Common myeloid progenitor, CD34-positive (primary cell): ENCODE results near the gene CASKIN2.
"Not testable (repeated sequence)": the region's sequence is repeated elsewhere in the genome, so short reads cannot be mapped to it uniquely, and the experiment has no call there.

ENCODE experiments used
- CTCF ChIA-PET: fragments of 350-600 bp; sonication (Branson Sonifier 250); formaldehyde crosslinking; loops from one replicate; lab custom pipeline; 2021; ENCODE audit warnings: antibody characterized with exemption; lab: Charles Lee
- POLR2A ChIA-PET: fragments of 350-600 bp; sonication (Branson Sonifier 250); formaldehyde crosslinking; loops from one replicate; lab custom pipeline; 2021; ENCODE audit warnings: antibody characterized with exemption; lab: Charles Lee
- DNase-seq, 3 donors: peaks; one replicate each; pipeline versions ENCODE4 v3.0.0 to v3.0.0-alpha.2; 2013
- H3K27ac ChIP-seq, 2 experiments: 1 replicate in 1 of 2; 2 replicates in 1 of 2; pipeline ENCODE4 v1.7.0; 2013; ENCODE audit warnings: inconsistent platforms in 2 of 2, low read length in 2 of 2, mild to moderate bottlenecking in 2 of 2, low read depth in 1 of 2, moderate library complexity in 1 of 2; ENCODE audit not compliant: severe bottlenecking in 2 of 2, insufficient read depth in 1 of 2, poor library complexity in 1 of 2
- H3K27me3 ChIP-seq, 5 experiments: replicated peaks in 2 of 5; 1 replicate in 3 of 5; 2 replicates in 2 of 5; pipeline versions ENCODE4 v1.6.1 to v1.7.0; 2013; ENCODE audit warnings: low read length in 4 of 5, mild to moderate bottlenecking in 2 of 5, moderate library complexity in 2 of 5, inconsistent platforms in 1 of 5; ENCODE audit not compliant: insufficient read depth in 5 of 5, control insufficient read depth in 4 of 5
- H3K36me3 ChIP-seq, 4 experiments: 1 replicate in 2 of 4; 2 replicates in 2 of 4; pipeline versions ENCODE4 v1.6.1 to v1.7.0; 2013; ENCODE audit warnings: low read length in 3 of 4, control low read depth in 1 of 4, mild to moderate bottlenecking in 1 of 4; ENCODE audit not compliant: control insufficient read depth in 4 of 4, insufficient read depth in 4 of 4
- H3K4me1 ChIP-seq, 4 experiments: 1 replicate in 3 of 4; 2 replicates in 1 of 4; pipeline versions ENCODE4 v1.6.1 to v1.7.1; 2013; ENCODE audit warnings: low read length in 3 of 4, mild to moderate bottlenecking in 3 of 4, control low read depth in 1 of 4, inconsistent platforms in 1 of 4, moderate library complexity in 1 of 4; ENCODE audit not compliant: control insufficient read depth in 4 of 4, insufficient read depth in 4 of 4; ENCODE audit errors: control extremely low read depth in 1 of 4
- H3K4me3 ChIP-seq, 7 experiments: 1 replicate in 4 of 7; 2 replicates in 3 of 7; pipeline versions ENCODE4 v1.5.1 to v1.7.0; 2013; ENCODE audit warnings: mild to moderate bottlenecking in 7 of 7, low read length in 6 of 7, moderate library complexity in 6 of 7, inconsistent platforms in 2 of 7, low read depth in 2 of 7, control low read depth in 1 of 7; ENCODE audit not compliant: insufficient read depth in 4 of 7, control insufficient read depth in 1 of 7; ENCODE audit errors: extremely low read depth in 1 of 7
- H3K9me3 ChIP-seq, 5 experiments: 1 replicate in 4 of 5; 2 replicates in 1 of 5; pipeline versions ENCODE4 v1.6.1 to v1.7.1; 2013; ENCODE audit warnings: low read length in 4 of 5, mild to moderate bottlenecking in 2 of 5, inconsistent platforms in 1 of 5, low read depth in 1 of 5, moderate library complexity in 1 of 5; ENCODE audit not compliant: control insufficient read depth in 4 of 5, insufficient read depth in 2 of 5; ENCODE audit errors: control extremely low read depth in 1 of 5
- WGBS: methylation state at CpG from one replicate; pipeline ENCODE4 v1.1.5; 2013; ENCODE audit not compliant: insufficient coverage; 5-methylcytosine and 5-hydroxymethylcytosine counted together

Gene CASKIN2

DNA sequence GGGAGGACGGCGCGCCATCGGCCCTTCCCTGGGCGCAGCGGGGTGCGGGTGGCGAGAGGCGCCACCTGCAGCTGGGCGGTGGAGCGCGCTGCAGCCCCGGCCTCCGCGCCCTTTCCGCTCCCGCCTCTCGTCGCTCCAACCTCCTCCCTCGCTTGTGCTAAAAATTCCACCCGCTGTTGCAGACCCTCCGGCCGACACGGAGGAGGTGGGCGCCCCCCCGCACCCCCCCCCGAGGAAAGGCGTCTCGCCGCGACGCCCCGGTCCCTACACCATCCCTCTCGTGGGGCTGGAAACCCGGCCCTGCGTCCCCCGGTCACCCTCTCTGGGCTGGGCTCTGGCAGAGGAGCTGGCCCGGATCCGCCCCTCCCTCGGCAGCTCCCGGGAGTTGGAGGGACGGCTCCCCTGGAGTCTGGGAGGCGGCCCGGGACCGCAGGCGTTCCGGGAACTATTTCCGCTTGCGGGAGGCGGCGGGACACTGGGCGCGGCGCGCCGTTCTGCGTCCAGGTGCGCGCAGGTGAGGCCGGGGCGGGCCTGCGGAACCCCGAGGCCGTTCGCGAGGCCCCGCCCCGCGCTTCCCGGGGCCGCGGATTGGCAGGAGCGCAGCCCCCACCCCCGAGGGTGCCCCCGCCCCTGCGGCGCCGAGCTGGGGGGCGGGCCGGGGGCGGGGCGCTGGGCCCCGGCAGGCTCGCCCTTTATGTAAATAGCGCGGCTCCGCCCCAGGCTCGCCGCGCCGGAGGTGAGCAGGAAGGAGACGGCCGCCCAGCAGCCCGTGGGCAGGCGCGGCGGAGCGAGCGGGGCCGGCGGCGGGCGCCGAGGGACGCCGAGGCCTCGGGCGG lies 9.9 kb upstream of the CASKIN2 start, which contains the start of gene LLGL2:
Gene LLGL2, plus strand, starts transcription at position 728 of the 836 bp plus-strand sequence. CDS start 17,730 bp downstream, outside the sequence.
- CTCF ChIA-PET, result interaction anchor here (0.7 to 1.2 kb wide), 9 partner anchors 9 to 263 kb away, joined by 3 to 6 read pairs (median 3); partner anchors contain the start of gene TSEN54
- POLR2A ChIA-PET, result interaction anchor here (0.8 to 2.3 kb wide), 5 partner anchors 9 to 66 kb away, joined by 3 to 8 read pairs (median 5); partner anchors contain the start of gene TSEN54
- Histone ChIP-seq H3K4me3 (peak within 1 kb of the TSS; percentile 64 to 82 (median 65)), H3K36me3 (peaks cover 0 to 30% (median 15%) of the 10 kb centered on the region in 4 experiments), H3K9me3 (no peaks in the 10 kb centered on the region), H3K27me3 (peaks cover 0 to 12% (median 0%) of the 10 kb centered on the region in 5 experiments), H3K4me1 (peaks cover 0 to 20% (median 19%) of the 10 kb centered on the region in 4 experiments), H3K27ac (no peak within 1 kb of the TSS)
- WGBS, result 0% methylated on average over 44 of the region's 108 CpGs
- peak; percentile 68 to 85 (median 85) for DNase-seq

DNA sequence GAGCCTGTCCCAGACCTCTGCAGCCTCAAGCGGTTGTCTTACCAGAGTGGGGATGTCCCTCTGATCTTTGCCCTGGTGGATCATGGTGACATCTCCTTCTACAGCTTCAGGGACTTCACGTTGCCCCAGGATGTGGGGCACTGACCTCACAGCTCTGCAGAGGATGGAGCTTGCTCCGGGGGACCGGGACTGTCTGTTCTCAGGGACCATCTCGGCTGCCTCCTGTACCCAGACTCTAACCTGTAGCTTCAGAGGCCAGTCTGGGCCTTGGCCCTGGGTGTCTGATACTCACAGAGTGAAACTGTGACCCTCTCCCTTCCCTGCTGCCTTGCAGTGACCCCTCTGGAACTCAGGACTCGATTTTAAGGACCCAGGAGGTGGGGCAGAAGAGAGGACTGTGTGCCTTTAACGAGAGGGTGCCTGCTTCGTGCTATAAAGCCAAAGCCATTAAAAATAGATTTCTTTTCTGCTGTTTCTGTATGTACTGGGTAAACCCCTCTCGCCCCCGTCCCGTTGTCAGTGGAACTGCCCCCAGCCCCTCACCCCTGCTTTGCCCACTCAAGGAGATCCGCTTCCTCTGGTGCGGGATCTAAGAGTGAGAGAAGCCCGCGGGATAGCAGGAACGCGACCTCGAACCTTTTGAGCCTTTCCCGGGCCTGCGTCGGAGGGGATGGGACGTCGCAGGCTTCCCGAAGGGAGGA lies 9.1 kb upstream of the CASKIN2 start:
- peaks cover 0 to 12% (median 0%) of the 10 kb centered on the region in 5 experiments for H3K27me3 ChIP-seq
- ChIA-PET CTCF (interaction anchor here (0.5 to 1.2 kb wide), 7 partner anchors 8 to 262 kb away, joined by 3 to 6 read pairs (median 3); partner anchors contain the start of gene TSEN54), POLR2A (interaction anchor here (0.8 to 2.3 kb wide), 4 partner anchors 8 to 67 kb away, joined by 3 to 8 read pairs (median 4); partner anchors contain the start of gene TSEN54)
- H3K9me3 ChIP-seq, result no peaks in the 10 kb centered on the region
- no peak overlapping the region for H3K27ac ChIP-seq
- peak in 2 of 3 donors; percentile 52 to 62 for DNase-seq
- H3K4me3 ChIP-seq, result peak overlapping the region in 5 of 7 experiments; percentile 64 to 82 (median 65)
- H3K4me1 ChIP-seq, result peaks cover 0 to 20% (median 19%) of the 10 kb centered on the region in 4 experiments
- H3K36me3 ChIP-seq, result peaks cover 0 to 30% (median 18%) of the 10 kb centered on the region in 4 experiments
- WGBS, result 26% methylated on average over 22 of the region's 24 CpGs

DNA sequence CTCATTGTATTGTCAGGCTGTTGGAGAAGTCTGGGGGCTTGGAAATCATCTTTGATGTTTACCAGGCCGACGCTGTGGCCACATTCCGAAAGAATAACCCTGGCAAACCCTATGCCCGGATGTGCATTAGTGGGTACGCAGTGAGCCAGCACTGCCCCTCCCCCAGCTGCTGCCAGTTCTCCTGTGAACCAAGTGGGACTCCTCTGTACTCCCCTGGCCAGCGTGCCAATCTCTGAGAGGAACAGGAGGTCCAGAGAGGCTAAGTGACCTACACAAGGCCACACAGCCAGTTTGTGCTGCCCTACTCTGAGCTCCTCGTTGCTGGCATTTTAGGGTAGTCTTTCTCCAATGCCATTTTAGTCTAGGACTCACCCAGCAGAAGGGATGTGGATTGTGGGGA lies 8.3 kb upstream of the CASKIN2 start:
- Histone ChIP-seq H3K4me1 (peaks cover 3 to 27% (median 25%) of the 10 kb centered on the region in 4 experiments), H3K27ac (no peak overlapping the region), H3K36me3 (peaks cover 0 to 35% (median 20%) of the 10 kb centered on the region in 4 experiments), H3K4me3 (no peak overlapping the region), H3K9me3 (no peaks in the 10 kb centered on the region), H3K27me3 (peaks cover 0 to 12% (median 0%) of the 10 kb centered on the region in 5 experiments)
- no peak for DNase-seq
- CTCF ChIA-PET, result interaction anchor here (0.5 to 1.2 kb wide), 4 partner anchors 7 to 49 kb away, joined by 3 to 4 read pairs (median 4); partner anchors contain the start of gene TSEN54
- POLR2A ChIA-PET, result no interaction called here
- WGBS, result 96% methylated on average over 6 of the region's 7 CpGs

DNA sequence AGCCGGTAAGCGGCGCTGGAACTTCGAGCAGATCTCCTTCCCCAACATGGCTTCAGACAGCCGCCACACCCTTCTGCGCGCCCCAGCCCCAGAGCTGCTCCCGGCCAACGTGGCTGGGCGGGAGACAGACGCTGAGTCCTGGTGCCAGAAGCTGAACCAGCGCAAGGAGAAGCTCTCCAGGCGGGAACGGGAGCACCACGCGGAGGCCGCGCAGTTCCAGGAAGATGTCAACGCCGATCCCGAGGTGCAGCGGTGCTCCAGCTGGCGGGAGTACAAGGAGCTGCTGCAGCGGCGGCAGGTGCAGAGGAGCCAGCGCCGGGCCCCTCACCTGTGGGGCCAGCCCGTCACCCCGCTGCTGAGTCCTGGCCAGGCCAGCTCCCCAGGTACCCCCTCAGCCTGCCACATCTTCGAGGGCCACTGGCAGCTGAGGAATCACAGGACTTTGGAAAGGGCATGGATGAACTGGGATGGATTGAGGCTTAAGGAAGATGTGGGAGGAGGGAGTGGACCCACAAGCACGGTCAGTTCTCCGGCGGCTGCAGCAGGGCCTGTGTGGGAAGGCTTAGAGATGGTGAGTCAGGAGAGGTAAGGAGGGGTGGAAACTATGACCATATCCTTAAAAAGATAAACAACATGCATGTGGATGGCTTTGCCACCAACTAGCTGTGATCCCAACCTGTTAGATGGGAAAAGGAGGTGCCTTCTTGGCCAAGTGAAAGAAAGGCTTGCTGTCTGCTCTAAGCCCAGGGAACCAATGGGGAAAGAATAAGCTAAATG lies 6.8 kb upstream of the CASKIN2 start:
- DNase-seq, result no peak
- Histone ChIP-seq H3K4me3 (no peak overlapping the region), H3K9me3 (no peaks in the 10 kb centered on the region), H3K4me1 (peaks cover 16 to 42% (median 40%) of the 10 kb centered on the region in 4 experiments), H3K27ac (no peak overlapping the region), H3K27me3 (peaks cover 0 to 11% (median 0%) of the 10 kb centered on the region in 5 experiments), H3K36me3 (peaks cover 0 to 35% (median 20%) of the 10 kb centered on the region in 4 experiments)
- ChIA-PET CTCF (no interaction called here), POLR2A (no interaction called here)
- WGBS, result 97% methylated on average over 20 of the region's 33 CpGs

DNA sequence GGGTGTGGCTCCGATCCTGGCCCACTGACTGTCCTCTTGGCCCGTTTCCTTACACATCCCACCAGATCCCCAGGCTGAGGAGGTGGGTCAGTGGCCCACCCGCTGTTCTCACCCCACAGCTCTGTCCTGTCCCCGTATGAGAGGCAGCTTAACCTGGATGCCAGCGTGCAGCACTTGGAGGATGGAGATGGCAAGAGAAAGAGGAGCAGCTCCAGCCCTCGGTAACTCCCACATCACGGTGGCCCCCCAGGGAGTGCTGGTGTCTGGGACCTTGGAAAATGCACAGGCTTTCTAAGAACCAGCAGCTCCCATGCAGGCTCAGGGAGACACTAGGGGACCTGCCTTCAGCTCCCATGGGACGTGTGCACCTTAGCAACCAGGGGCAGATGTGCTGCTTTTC lies 6.0 kb upstream of the CASKIN2 start:
- Histone ChIP-seq H3K4me3 (no peak overlapping the region), H3K4me1 (peaks cover 17 to 43% (median 39%) of the 10 kb centered on the region in 4 experiments), H3K27me3 (peaks cover 0 to 3% (median 0%) of the 10 kb centered on the region in 5 experiments), H3K9me3 (no peaks in the 10 kb centered on the region), H3K36me3 (peaks cover 0 to 35% (median 20%) of the 10 kb centered on the region in 4 experiments), H3K27ac (no peak overlapping the region)
- CTCF ChIA-PET, result interaction anchor here (1.0 kb wide), 1 partner anchor 229 kb away, joined by 5 read pairs; no protein-coding TSS in a partner anchor
- 100% methylated on average over 7 of the region's 8 CpGs for WGBS
- DNase-seq, result no peak
- POLR2A ChIA-PET, result no interaction called here

DNA sequence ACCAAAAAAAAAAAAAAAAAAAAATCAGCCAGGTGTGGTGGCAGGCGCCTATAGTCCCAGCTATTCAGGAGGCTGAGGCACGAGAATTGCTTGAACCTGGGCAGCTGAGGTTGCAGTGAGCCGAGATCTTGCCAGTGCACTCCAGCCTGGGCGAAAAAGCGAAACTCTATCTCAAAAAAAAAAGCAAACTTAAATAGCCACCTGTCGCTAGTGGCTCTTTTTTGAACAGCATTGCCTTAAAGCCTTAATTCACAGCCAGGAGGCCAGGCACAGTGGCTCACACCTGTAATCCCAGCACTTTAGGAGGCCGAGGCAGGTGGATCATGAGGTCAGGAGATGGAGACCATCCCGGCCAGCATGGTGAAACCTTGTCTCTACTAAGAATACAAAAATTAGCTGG lies 5.1 kb upstream of the CASKIN2 start:
- Histone ChIP-seq H3K4me1 (peaks cover 17 to 41% (median 37%) of the 10 kb centered on the region in 4 experiments), H3K36me3 (peaks cover 0 to 35% (median 20%) of the 10 kb centered on the region in 4 experiments)
- H3K9me3 ChIP-seq, POLR2A ChIA-PET, H3K4me3 ChIP-seq, H3K27ac ChIP-seq, H3K27me3 ChIP-seq, DNase-seq: not testable (repeated sequence)
- CTCF ChIA-PET, result interaction anchor here (0.7 kb wide), 1 partner anchor 40 kb away, joined by 3 read pairs; no protein-coding TSS in a partner anchor
- WGBS, result 96% methylated on average over 7 of the region's 8 CpGs
